Measurements from ENCODE around the gene BAIAP2. TPM values are rescaled to one million over a fixed set of nuclear protein-coding genes. Genes with fewer than 3 reads are reported as not detected.
A peak's percentile ranks its signal among the peaks of the same experiment; 100 is the strongest.

The BAIAP2 gene
- total and polyA plus RNA-seq, 12 donors: 9.5 to 25.8 (median 15.6) TPM

DNA sequence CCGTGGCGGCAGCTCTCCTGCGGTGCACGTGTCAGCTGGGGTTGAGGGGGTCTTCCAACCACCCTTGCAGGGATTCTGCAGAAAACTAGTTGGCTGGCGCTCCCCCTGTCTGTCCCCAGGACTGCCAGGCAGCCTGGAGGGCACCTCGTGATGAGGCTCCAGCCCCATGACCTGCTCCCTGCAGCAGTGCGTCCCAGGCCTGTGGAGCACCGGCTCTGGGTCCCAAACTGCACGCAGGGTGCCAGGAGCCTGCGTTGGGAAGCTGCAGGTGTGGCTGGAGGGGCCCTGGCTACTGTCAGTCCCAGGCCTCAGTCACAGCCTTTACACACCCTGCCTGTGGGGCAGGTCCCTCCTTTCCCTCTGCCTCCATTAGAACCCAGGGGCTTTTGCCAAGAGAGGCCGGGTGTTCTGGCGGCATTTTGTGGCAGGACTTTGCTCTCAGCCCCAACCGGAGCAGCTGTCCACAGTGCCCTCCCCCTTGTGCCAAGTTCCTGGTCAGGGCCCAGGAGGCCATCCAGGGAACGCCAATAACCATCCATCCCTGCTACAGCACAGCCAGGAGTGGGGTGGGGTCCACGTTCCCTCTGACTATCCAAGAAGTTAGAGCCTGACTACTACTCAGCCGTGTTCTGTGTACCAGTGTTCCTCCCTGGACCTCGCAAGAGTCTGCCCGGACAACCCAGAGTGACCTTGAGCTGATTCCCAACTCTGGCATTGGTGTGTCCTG is 34.2 kb upstream of the BAIAP2 start:
- Histone ChIP-seq H3K36me3 (peaks cover 0 to 47% (median 43%) of the 10 kb centered on the region in 9 donors), H3K4me3 (no peak overlapping the region), H3K4me1 (peaks cover 16 to 41% (median 32%) of the 10 kb centered on the region in 9 donors), H3K27ac (no peak overlapping the region), H3K27me3 (peaks cover 8 to 42% (median 23%) of the 10 kb centered on the region in 7 donors), H3K9me3 (no peaks in the 10 kb centered on the region)
- TF ChIP-seq, protein P1, sequence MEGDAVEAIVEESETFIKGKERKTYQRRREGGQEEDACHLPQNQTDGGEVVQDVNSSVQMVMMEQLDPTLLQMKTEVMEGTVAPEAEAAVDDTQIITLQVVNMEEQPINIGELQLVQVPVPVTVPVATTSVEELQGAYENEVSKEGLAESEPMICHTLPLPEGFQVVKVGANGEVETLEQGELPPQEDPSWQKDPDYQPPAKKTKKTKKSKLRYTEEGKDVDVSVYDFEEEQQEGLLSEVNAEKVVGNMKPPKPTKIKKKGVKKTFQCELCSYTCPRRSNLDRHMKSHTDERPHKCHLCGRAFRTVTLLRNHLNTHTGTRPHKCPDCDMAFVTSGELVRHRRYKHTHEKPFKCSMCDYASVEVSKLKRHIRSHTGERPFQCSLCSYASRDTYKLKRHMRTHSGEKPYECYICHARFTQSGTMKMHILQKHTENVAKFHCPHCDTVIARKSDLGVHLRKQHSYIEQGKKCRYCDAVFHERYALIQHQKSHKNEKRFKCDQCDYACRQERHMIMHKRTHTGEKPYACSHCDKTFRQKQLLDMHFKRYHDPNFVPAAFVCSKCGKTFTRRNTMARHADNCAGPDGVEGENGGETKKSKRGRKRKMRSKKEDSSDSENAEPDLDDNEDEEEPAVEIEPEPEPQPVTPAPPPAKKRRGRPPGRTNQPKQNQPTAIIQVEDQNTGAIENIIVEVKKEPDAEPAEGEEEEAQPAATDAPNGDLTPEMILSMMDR (IDR thresholded peaks at IDR 0.05): no peak
- ATAC-seq (peak in 5 of 8 donors; percentile 23 to 51 (median 45)), DNase-seq (no peak)
- intact Hi-C loops (cut with DNase I): no loop called here
- 63 to 71% methylated on average over 18 of the region's 18 CpGs for WGBS, 2 donors

DNA sequence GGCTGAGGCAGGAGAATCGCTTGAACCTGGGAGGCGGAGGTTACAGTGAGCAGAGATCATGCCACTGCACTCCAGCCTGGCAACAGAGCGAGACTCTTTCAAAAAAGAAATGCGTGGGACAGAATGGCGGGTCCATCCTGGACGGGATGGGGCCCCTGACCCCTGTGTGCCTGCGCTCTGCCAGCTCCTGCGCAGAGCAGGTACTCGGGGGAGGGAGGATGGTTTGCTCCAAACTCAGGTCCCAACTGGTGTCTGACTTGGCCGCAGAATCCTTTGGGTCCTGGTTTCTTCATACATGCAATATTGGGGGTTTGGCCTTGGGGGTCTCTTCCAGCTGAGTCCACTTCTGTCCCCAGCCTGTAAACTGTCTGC is 33.0 kb upstream of the BAIAP2 start:
- ATAC-seq (peak in 3 of 8 donors; percentile 2 to 16 (median 8)), DNase-seq (no peak)
- H3K9me3 ChIP-seq: no peaks in the 10 kb centered on the region
- TF ChIP-seq, protein P1 (IDR thresholded peaks at IDR 0.05): no peak
- intact Hi-C loops (cut with DNase I): no loop called here
- peaks cover 0 to 35% (median 31%) of the 10 kb centered on the region in 9 donors for H3K36me3 ChIP-seq
- H3K27ac ChIP-seq: no peak overlapping the region
- no peak overlapping the region for H3K4me3 ChIP-seq
- H3K27me3 ChIP-seq: peaks cover 8 to 48% (median 25%) of the 10 kb centered on the region in 7 donors
- H3K4me1 ChIP-seq: peaks cover 16 to 41% (median 32%) of the 10 kb centered on the region in 9 donors
- 72 to 84% methylated on average over 10 of the region's 10 CpGs for WGBS, 2 donors

DNA sequence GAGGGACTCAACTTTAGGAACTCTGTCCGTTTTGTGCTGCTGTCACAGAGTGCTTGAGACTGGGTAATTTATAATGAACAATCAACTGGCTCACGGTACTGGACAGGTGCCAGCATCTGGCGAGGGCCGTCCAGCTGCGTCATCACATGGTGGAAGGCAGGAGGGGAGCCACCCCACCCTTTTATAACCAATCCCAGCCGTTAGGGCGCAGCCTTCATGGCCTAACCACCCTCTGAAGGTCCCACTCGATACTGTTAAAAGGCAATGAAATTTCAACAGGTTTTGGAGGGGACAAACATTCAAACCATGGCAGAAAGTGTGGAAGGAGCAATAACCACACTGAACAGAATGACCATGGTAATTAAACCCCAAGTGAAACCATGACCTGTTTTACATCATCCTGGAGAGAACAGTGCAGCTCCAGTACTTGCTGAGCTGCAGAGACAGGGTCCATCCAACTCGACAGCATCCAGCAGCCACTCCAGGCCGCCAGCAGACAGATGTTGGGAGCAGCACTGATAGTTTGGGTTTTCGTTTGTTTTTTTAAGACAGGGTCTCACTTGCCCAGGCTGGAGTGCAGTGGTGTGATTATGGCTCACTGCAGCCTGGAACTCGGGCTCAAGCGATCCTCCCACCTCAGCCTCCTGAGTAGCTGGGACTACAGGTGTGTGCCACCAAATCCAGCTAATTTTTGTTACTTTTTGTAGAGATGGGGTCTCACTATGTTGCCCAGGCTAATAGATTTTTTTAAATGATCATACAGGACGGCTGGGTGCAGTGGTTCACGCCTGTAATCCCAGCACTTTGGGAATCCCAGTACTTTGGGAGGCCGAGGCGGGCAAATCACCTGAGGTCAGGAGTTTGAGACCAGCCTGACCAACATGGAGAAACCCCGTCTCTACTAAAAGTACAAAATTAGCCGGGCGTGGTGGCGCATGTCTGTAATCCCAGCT is 32.3 kb upstream of the BAIAP2 start:
- DNase-seq (peak; percentile 72 to 74), ATAC-seq (peak; percentile 19 to 72 (median 53))
- TF ChIP-seq, protein P1 (IDR thresholded peaks at IDR 0.05): no peak
- WGBS, 2 donors: 44% methylated on average over 20 to 21 of the region's 21 CpGs
- Histone ChIP-seq H3K27me3 (peaks cover 8 to 48% (median 25%) of the 10 kb centered on the region in 7 donors), H3K4me3 (no peak overlapping the region), H3K36me3 (peaks cover 0 to 28% (median 24%) of the 10 kb centered on the region in 9 donors), H3K9me3 (no peaks in the 10 kb centered on the region), H3K4me1 (peaks cover 16 to 41% (median 32%) of the 10 kb centered on the region in 9 donors), H3K27ac (no peak overlapping the region)
- intact Hi-C loops (cut with DNase I): no loop called here

Data from heart right ventricle (tissue), 16 donors.